Keratinocyte (primary cell): ENCODE data around the gene RIPK3. TPM values are rescaled to one million over a fixed set of nuclear protein-coding genes. Genes with fewer than 3 reads are reported as not detected.

Source experiments
- DNase-seq: peaks from one replicate; pipeline ENCODE4 v3.0.0-alpha.2; 2011; ENCODE audit warnings: low read depth, missing footprints, low spot score
- FAIRE-seq: peaks from 2 replicates; lab custom pipeline; 2011; peaks lifted over from hg19 to GRCh38; lab: Jason Lieb, UNC
- H2AFZ ChIP-seq: 2 replicates; pipeline ENCODE4 v1.6.0; 2012; ENCODE audit warnings: low read length, control low read depth, inconsistent platforms; ENCODE audit not compliant: control insufficient read depth
- H3K27ac ChIP-seq: 2 replicates; pipeline ENCODE4 v1.5.1; 2011; ENCODE audit warnings: low read length; ENCODE audit not compliant: control insufficient read depth, insufficient read depth
- H3K27me3 ChIP-seq: 3 replicates; pipeline ENCODE4 v1.6.0; 2011; ENCODE audit warnings: low read length; ENCODE audit not compliant: control insufficient read depth, insufficient read depth; ENCODE audit errors: extremely low read depth
- H3K36me3 ChIP-seq, 2 experiments: 2 replicates in 1 of 2; 3 replicates in 1 of 2; pipeline ENCODE4 v1.5.1; 2011; ENCODE audit warnings: low read length in 2 of 2, mild to moderate bottlenecking in 1 of 2; ENCODE audit not compliant: control insufficient read depth in 2 of 2, insufficient read depth in 2 of 2; ENCODE audit errors: extremely low read depth in 1 of 2
- H3K4me1 ChIP-seq: 3 replicates; pipeline ENCODE4 v1.5.1; 2011; ENCODE audit warnings: low read length; ENCODE audit not compliant: control insufficient read depth, insufficient read depth; ENCODE audit errors: extremely low read depth
- H3K4me2 ChIP-seq: 3 replicates; pipeline ENCODE4 v1.6.0; 2011; ENCODE audit warnings: low read depth, low read length; ENCODE audit not compliant: control insufficient read depth, insufficient read depth; ENCODE audit errors: extremely low read depth
- H3K4me3 ChIP-seq, 3 experiments: fragments of 200-600 bp in 1 of 3; sonication (generic) in 1 of 3; 2 replicates in 2 of 3; 3 replicates in 1 of 3; pipeline ENCODE4 v1.5.1; 2011 to 2016; ENCODE audit warnings: low read length in 3 of 3, mild to moderate bottlenecking in 3 of 3, control low read depth in 2 of 3, inconsistent platforms in 1 of 3, low read depth in 1 of 3, mixed read lengths in 1 of 3, mixed run types in 1 of 3, moderate library complexity in 1 of 3; ENCODE audit not compliant: control insufficient read depth in 2 of 3, insufficient read depth in 2 of 3; ENCODE audit errors: extremely low read depth in 1 of 3
- H3K79me2 ChIP-seq: 2 replicates; pipeline ENCODE4 v1.6.0; 2012; ENCODE audit warnings: low read length; ENCODE audit not compliant: control insufficient read depth, insufficient read depth
- H3K9ac ChIP-seq: 3 replicates; pipeline ENCODE4 v1.6.0; 2011; ENCODE audit warnings: low read length; ENCODE audit not compliant: control insufficient read depth, insufficient read depth; ENCODE audit errors: extremely low read depth
- H3K9me1 ChIP-seq: 3 replicates; pipeline ENCODE4 v1.6.0; 2011; ENCODE audit warnings: low read length; ENCODE audit not compliant: control insufficient read depth, insufficient read depth; ENCODE audit errors: extremely low read depth
- H3K9me3 ChIP-seq: 2 replicates; pipeline ENCODE4 v1.5.1; 2012; ENCODE audit warnings: low read depth, low read length; ENCODE audit not compliant: control insufficient read depth
- H4K20me1 ChIP-seq: 3 replicates; pipeline ENCODE4 v1.6.0; 2011; ENCODE audit warnings: low read length; ENCODE audit not compliant: control insufficient read depth, insufficient read depth; ENCODE audit errors: extremely low read depth
- EZH2 ChIP-seq: IDR thresholded peaks from one replicate; pipeline ENCODE4 v1.6.1; 2012; ENCODE audit warnings: inconsistent platforms, mild to moderate bottlenecking, low read length, moderate library complexity
- dilution Hi-C: fragments of 300-500 bp; cut with MboI; formaldehyde crosslinking; loops from one replicate; pipeline ENCODE4 v1.7.0; 2020; ENCODE audit warnings: low sequenced_read_pairs; ENCODE audit not compliant: extremely low pct_ligation_motif_present
- polyA plus RNA-seq, 5 experiments: library from polyadenylated mRNA; depleted of rRNA in 3 of 5; stranded (reverse) in 3 of 5; stranded (forward) in 1 of 5; unstranded in 1 of 5; fragments of >200 nt; gene quantifications; 1 replicate in 1 of 5; 2 replicates in 3 of 5; 3 replicates in 1 of 5; pipeline versions ENCODE4 v1.2.1 to v1.2.3, GENCODE V29; 2011 to 2012; ENCODE audit warnings: missing spikeins in 2 of 5, low read depth in 1 of 5, low replicate concordance in 1 of 5
- TF ChIP-seq, protein P1 (sequence below), 3 experiments: IDR thresholded peaks in 1 of 3; conservative IDR thresholded peaks in 1 of 3; optimal IDR thresholded peaks in 1 of 3; 2 replicates in 2 of 3; 3 replicates in 1 of 3; pipeline versions ENCODE3 to v1.5.1; 2011; ENCODE audit warnings: low read length in 3 of 3, mild to moderate bottlenecking in 3 of 3, moderate library complexity in 2 of 3, control low read depth in 1 of 3, inconsistent platforms in 1 of 3; ENCODE audit not compliant: insufficient read depth in 2 of 3; ENCODE audit errors: extremely low read depth in 1 of 3

The RIPK3 gene
- polyA plus RNA-seq, 1 donor (not counting 4 experiments of a cell fraction or from before 2014, with no cell fraction given) = 8.0 TPM

DNA sequence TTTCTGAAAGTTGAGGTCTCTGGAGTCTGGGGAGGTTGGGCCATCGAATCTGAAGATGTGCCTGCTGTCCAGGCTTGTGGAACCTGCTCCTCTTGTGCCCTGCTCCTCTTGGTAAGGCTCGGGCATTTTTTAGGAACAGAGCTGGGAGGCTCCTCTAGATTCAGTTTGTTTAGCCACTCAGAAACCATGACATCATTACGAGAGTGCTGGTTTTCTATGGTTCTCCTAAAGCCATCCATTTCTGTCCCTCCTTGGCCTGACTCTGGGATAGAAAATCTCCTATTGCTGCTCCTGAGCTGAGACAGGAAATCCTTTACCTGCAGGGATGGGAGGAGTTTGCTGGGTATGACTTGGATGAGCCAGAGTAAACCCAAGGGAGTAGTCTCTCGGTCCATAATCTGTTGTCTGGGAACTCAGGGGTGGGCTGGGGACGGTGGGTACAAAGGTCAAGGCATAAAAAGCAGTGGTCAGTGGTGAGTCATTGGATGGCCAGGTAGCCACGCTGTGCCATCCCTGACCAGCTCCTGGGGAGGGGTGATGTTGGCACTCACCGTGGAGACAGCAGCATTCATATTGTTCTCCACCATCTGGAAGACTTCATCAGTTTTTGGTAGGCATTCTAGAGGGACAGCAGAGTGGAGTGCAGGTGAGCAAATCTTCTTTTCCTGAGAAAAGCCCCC is 2.5 kb downstream of the RIPK3 start:
- dilution Hi-C loops = no loop called here
- peaks cover 24% of the 10 kb centered on the region for H3K4me1 ChIP-seq
- no peak for TF ChIP-seq EZH2
- H3K4me3 ChIP-seq = no peak overlapping the region
- FAIRE-seq = no peak
- H4K20me1 ChIP-seq = no peaks in the 10 kb centered on the region
- DNase-seq = no peak
- no peaks in the 10 kb centered on the region for H3K79me2 ChIP-seq
- no peak overlapping the region for H3K4me2 ChIP-seq
- H3K9ac ChIP-seq = no peak overlapping the region
- no peaks in the 10 kb centered on the region for H3K9me3 ChIP-seq
- peaks cover 0 to 2% of the 10 kb centered on the region in 2 experiments for H3K36me3 ChIP-seq
- no peak overlapping the region for H2AFZ ChIP-seq
- no peak overlapping the region for H3K27ac ChIP-seq
- H3K27me3 ChIP-seq = peaks cover 16% of the 10 kb centered on the region
- no peaks in the 10 kb centered on the region for H3K9me1 ChIP-seq

DNA sequence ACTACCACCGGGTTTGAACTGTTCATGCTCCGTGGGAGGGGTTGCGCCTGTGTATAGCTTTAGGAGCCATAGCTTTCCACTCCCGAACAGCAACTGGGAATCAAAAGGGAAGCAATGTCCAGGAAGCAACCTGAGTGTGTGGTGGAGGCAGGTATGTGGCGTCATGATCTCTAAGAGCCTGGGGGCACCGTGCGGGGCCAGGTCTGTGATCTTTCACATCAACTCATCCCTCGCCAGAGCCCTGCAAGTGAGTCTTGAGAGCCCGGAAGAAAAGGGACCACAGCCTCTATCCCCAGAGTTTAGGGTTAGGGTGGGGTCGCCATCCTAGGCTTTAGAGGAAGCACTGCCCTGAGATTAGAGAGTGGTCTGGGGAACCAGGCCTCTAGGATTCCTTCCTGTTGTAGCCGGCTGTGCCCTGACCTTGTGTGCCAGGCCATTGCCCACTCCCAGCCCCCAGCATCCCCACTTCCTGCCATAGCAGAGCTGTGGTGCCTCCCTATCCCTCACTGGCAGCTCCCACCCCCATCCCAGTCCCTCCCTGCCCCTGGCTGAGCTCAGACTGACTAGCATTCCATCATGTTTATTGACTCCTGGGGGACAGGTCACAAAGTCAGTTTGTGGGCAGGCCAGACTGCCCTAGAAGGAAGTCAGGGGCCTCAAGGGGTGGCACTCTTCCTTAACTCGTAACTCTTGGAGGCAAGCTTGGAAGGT is 4.2 kb downstream of the RIPK3 start:
- H4K20me1 ChIP-seq = no peaks in the 10 kb centered on the region
- H2AFZ ChIP-seq = no peak overlapping the region
- DNase-seq (no peak), FAIRE-seq (no peak)
- no peak overlapping the region for H3K27ac ChIP-seq
- H3K4me1 ChIP-seq = peaks cover 29% of the 10 kb centered on the region
- H3K36me3 ChIP-seq = peaks cover 0 to 2% of the 10 kb centered on the region in 2 experiments
- no peak overlapping the region for H3K4me3 ChIP-seq
- TF ChIP-seq, protein P1, sequence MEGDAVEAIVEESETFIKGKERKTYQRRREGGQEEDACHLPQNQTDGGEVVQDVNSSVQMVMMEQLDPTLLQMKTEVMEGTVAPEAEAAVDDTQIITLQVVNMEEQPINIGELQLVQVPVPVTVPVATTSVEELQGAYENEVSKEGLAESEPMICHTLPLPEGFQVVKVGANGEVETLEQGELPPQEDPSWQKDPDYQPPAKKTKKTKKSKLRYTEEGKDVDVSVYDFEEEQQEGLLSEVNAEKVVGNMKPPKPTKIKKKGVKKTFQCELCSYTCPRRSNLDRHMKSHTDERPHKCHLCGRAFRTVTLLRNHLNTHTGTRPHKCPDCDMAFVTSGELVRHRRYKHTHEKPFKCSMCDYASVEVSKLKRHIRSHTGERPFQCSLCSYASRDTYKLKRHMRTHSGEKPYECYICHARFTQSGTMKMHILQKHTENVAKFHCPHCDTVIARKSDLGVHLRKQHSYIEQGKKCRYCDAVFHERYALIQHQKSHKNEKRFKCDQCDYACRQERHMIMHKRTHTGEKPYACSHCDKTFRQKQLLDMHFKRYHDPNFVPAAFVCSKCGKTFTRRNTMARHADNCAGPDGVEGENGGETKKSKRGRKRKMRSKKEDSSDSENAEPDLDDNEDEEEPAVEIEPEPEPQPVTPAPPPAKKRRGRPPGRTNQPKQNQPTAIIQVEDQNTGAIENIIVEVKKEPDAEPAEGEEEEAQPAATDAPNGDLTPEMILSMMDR (optimal IDR thresholded peaks at IDR 0.05 in 1 of 3, IDR thresholded peaks at IDR 0.05 in 1 of 3, conservative IDR thresholded peaks at IDR 0.05 in 1 of 3; ENCODE audit: extremely low read depth in 1 of 3, insufficient read depth in 2 of 3, low read length in 3 of 3) = no peak
- TF ChIP-seq EZH2 = no peak
- H3K27me3 ChIP-seq = peaks cover 16% of the 10 kb centered on the region
- H3K9ac ChIP-seq = no peak overlapping the region
- H3K9me3 ChIP-seq = no peaks in the 10 kb centered on the region
- H3K79me2 ChIP-seq = no peaks in the 10 kb centered on the region
- dilution Hi-C loops = no loop called here
- H3K9me1 ChIP-seq = no peaks in the 10 kb centered on the region
- H3K4me2 ChIP-seq = no peak overlapping the region
